GM12878 (cell line): ENCODE data around the gene SPTAN1.

ENCODE experiments used
- ATF3 ChIP-seq: IDR thresholded peaks from 2 replicates; pipeline ENCODE4 v1.6.1; 2011; ENCODE audit warnings: low read depth, mild to moderate bottlenecking, low read length, moderate library complexity, borderline replicate concordance; ENCODE audit errors: extremely low read depth
- BCLAF1 ChIP-seq: fragments of 450-650 bp; IDR thresholded peaks from 2 replicates; pipeline ENCODE4 v1.6.1; 2017; ENCODE audit warnings: antibody characterized with exemption, mild to moderate bottlenecking, moderate library complexity
- CBFB ChIP-seq: IDR thresholded peaks from 2 replicates; pipeline ENCODE4 v1.6.1; 2016; ENCODE audit warnings: antibody characterized with exemption, low read depth
- CEBPB ChIP-seq, 2 experiments: fragments of 150-350 bp in 1 of 2; IDR thresholded peaks; 2 replicates each; pipeline ENCODE4 v1.6.1; 2012 to 2014; ENCODE audit warnings: low read depth in 2 of 2, low read length in 2 of 2, borderline replicate concordance in 1 of 2, inconsistent platforms in 1 of 2
- CHD4 ChIP-seq: fragments of 200-600 bp; sonication (generic); IDR thresholded peaks from 2 replicates; pipeline ENCODE4 v1.6.1; 2016; ENCODE audit warnings: mild to moderate bottlenecking
- CTCF ChIP-seq, 3 experiments: IDR thresholded peaks in 2 of 3; conservative IDR thresholded peaks in 1 of 3; 2 replicates each; pipeline ENCODE4 v1.5.1; 2011; ENCODE audit warnings: low read depth in 3 of 3, low read length in 3 of 3, mild to moderate bottlenecking in 3 of 3, control low read depth in 2 of 3, moderate library complexity in 2 of 3, inconsistent platforms in 1 of 3, mixed read lengths in 1 of 3; ENCODE audit not compliant: control insufficient read depth in 2 of 3, insufficient read depth in 1 of 3; ENCODE audit errors: extremely low read depth in 1 of 3
- JUND ChIP-seq: IDR thresholded peaks from 2 replicates; pipeline ENCODE4 v1.6.1; 2012; ENCODE audit warnings: low read depth, mild to moderate bottlenecking, low read length, improper control_type of control experiment, moderate library complexity
- MTA2 ChIP-seq: fragments of 450-650 bp; IDR thresholded peaks from 2 replicates; pipeline ENCODE4 v1.6.1; 2016; ENCODE audit warnings: low read depth, mild to moderate bottlenecking, moderate library complexity
- NR2C1 ChIP-seq: fragments of 450-650 bp; IDR thresholded peaks from 2 replicates; pipeline ENCODE4 v1.6.1; 2017; ENCODE audit warnings: antibody characterized with exemption, mild to moderate bottlenecking, moderate library complexity
- NR2C2 ChIP-seq: IDR thresholded peaks from 2 replicates; pipeline ENCODE4 v1.6.1; 2011; ENCODE audit warnings: borderline replicate concordance, low read depth; ENCODE audit not compliant: control insufficient read depth, insufficient read length
- POLR2A ChIP-seq: IDR thresholded peaks from 2 replicates; pipeline ENCODE4 v1.6.1; 2011; ENCODE audit warnings: low read depth, mild to moderate bottlenecking, low read length
- TARDBP ChIP-seq: IDR thresholded peaks from 2 replicates; pipeline ENCODE4 v1.6.1; 2016; ENCODE audit warnings: borderline replicate concordance
- USF2 ChIP-seq: IDR thresholded peaks from 2 replicates; pipeline ENCODE4 v1.6.1; 2011; ENCODE audit warnings: low read depth, low read length, improper control_type of control experiment, borderline replicate concordance
- ZNF622 ChIP-seq: fragments of 450-650 bp; IDR thresholded peaks from 2 replicates; pipeline ENCODE4 v1.6.1; 2017; ENCODE audit warnings: mild to moderate bottlenecking, inconsistent platforms

- TF ChIP-seq POLR2A (no peak), TARDBP (no peak), CBFB (no peak), NR2C2 (no peak), CTCF (IDR thresholded peaks at IDR 0.05 in 2 of 3, conservative IDR thresholded peaks at IDR 0.05 in 1 of 3; ENCODE audit: control insufficient read depth in 2 of 3, extremely low read depth in 1 of 3, insufficient read depth in 1 of 3, low read depth in 3 of 3, low read length in 3 of 3) (no peak), ATF3 (no peak), USF2 (no peak), CEBPB (IDR thresholded peaks at IDR 0.05; ENCODE audit: borderline replicate concordance in 1 of 2, low read depth in 2 of 2, low read length in 2 of 2) (no peak), JUND (no peak), CHD4 (no peak), BCLAF1 (no peak), MTA2 (no peak), NR2C1 (no peak), ZNF622 (no peak)
Measured at GRCh38 chr9:128669786-128670185, 117.4 kb downstream of the SPTAN1 start.
